NCI-H524 treated with DMSO at 0.1 percent for 48 hours (cell line): ENCODE measurements around the gene APOA5.
"Not testable (repeated sequence)": the region's sequence is repeated elsewhere in the genome, so short reads cannot be mapped to it uniquely, and the experiment has no call there.

Experiments
- DNase-seq: peaks from one replicate; lab custom pipeline; 2025; lab: John Stamatoyannopoulos, UW

Gene APOA5

DNA sequence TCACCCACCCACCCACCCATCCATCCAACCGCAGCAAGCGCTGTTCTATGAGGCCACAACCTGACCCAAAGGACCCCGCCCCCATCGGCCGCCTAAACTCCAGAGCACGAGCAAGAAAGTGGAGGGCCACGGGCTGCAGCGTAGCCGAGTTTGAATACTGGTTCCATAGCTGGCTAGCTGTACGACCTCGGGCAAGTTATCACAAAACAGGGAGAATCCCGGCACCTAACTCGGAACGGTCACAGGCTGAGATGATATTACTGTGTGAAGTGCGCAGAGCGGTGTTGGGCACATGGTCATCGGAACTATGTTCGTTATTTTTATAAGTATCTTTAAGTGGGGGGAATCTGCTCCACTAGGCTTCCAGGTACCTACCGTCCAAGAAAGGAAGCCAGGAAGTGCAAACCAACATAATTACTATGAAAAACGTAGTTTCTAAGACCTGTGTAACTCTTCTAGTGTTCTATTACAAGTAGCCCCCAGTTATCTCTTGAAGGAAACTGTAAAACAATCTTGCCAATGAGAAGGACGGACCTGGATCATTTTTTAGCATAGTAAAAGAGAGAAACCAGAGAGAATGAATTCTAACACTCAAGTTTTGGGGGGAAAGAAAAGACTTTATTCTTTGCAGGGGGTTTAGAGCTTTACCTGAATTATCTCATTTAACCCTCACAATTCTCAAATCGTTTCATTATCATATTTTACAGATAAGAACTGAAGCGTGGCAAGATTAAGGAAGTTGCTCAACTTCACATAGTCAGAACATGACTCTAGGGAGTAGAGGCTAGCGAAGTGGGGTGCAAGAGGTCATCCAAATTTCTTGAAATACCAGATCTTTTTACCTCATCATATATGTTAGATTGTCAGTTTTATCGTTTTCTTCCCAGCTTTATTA is 18.2 kb downstream of the APOA5 start:
- DNase-seq, result no peak

DNA sequence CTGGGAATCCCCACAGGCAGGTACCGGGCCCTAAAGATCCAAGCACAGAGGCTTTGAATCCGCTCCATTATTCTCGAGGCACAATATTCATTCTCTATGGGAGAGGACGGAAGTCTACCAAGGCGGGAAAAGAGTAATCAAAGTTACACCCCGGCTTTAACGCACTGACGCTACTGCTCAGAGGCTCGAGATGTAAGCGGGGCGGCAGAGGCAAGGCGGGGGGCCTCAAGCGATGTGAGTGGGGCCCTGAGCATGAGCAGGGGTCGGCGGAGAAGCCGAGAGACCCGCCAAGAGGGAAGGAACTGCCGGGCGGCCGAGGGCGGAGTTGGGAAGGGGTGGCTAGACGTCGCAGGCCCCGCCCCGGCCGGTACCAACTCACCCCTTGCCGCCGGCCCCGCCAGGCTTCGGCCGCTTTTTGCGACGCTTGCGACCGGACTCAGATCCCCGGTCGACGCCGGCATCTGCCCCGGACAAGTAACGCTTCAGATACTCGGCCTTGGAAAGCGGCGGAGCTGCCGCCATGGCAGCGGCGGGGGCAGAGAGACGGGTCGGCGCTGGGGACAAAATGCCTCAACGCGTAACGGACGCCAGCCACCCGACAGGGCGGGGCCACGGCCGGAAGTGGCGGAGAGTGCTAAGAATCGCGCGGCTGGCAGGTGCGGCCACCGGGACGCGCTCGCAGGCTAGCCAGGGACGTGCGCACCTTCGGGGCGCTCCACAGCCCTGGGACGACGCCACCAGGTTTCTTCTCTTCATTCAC is 19.1 kb downstream of the APOA5 start, which contains the start of gene BUD13:
TSS of gene BUD13 (minus strand) at position 545 of the 760 bp plus-strand sequence. CDS start at position 522, 23 bp downstream.
- DNase-seq, result peak; percentile 20

DNA sequence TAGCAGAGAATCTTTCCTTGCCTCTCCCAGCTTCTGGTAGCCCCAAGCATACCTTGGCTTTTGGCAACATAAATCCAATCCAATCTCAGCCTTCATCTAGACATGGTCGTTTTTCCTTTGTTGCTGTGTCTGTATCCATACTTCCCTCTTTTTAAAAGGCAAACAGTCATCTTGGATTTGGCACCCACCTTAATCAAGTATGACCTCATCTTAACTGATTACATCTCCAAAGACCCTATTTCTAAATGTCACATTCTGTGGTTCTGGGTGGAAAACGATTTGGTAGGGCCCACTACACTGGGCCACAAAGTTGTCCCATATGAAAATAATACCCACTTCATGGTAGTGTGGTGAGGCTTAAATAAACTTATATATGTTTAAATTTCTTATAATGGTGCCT is 19.7 kb downstream of the APOA5 start:
- no peak for DNase-seq

DNA sequence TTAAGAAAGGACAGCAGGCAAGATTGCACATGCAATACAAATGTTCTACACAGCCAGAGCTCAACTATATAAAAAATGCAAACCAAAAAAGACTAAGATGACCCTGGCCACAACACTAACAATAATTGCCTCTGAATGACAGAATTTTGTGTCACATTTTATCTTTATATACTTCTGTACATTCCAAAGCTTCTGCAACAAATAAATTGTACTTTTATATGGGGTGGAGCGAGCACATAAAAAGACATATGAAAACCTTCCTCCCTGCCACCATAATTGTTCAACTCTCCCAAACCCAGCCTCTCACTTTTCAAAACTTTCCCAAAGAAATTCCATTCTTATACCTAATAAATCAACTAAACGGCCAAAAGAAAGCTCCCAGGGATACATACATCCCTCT is 29.5 kb downstream of the APOA5 start:
- DNase-seq, result no peak

DNA sequence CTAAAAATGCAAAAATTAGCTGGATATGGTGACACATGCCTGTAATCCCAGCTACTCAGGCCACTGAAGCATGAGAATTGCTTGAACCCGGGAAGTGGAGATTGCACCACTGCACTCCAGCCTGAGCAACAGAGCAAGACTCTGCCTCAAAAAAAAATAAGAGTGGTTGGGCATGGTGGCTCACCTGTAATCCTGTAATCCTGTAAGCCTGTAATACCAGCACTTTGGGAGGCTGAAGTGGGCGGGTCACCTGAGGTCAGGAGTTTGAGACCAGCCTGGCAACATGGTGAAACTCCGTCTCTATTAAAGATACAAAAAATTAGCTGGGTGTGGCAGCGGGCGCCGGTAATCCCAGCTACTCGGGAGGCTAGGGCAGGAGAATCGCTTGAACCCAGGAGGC is 35.6 kb downstream of the APOA5 start:
- not testable (repeated sequence) for DNase-seq

DNA sequence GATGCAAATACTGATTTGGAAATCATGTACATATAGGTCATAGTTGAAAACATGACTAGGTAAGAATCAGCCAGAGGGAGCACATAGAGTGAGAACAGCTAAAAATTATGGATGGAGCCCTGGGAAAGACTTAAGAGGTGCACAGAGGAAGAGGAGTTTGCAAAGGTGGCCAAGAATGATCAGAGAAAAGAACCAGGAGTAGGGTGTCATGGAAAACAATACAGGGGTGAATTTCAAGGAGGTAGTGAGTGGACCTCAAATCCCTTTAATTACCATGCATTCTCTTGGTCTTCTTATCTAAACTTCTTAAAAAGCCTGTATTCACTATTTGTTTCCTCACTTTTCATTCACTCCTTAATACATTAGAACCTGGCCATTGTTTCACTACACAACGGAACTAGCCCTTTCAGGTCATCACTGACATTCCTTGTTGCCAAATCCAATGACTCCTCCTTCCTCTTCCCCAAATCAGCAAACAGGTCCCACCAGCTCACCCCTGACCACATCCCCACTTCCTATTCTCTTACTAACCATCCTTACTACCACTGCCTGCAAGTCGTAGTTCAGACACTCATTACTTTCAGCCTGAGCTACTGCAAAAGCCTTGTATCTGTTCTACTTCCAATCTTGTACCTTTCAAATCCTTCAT is 41.5 kb downstream of the APOA5 start:
- DNase-seq, result no peak

DNA sequence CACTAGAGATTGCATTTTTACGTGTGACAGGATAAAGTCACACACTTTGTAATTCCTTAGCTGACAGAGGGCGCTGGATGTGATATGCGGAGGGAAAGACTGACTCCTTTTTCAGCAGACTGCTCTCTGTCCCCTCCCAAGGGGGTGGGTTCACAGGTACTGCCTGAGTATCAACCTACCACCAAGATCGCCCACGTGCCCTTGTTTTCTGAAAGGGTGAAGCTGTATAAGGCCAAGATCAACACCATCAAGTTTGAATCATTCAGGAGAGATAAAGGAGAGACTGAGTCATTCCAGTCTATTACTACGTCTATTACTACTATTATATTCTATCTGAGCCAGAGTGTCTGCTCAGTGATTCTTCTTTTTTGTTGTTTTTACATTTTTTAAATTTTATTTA is 49.6 kb downstream of the APOA5 start:
- no peak for DNase-seq

DNA sequence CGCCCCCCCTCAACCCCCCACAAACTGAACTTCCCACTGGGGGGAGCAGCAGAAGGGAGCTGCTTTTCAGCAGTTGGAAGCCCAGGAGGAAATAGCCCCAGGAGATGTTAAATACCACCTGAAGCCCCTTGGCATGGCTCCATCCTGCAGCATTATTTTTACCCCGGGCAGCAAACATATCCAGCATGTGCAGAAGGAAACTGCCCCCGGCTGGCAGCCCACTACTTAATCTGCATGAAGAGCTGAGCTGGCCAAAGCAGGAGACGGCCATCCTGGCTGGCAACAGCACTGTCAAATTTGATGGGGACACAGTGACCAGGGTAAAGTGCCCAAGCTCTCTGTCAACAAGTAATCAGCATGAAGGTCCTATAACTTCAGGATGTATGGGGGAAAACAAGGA is 50.9 kb downstream of the APOA5 start:
- no peak for DNase-seq
